H1 (cell line): ENCODE results near the gene R3HDM4. TPM values are rescaled to one million over a fixed set of nuclear protein-coding genes. Genes with fewer than 3 reads are reported as not detected.

ENCODE experiments used
- CREB1 ChIP-seq: IDR thresholded peaks from 2 replicates; pipeline ENCODE4 v1.6.1; 2012; ENCODE audit warnings: inconsistent platforms
- CTCF ChIP-seq, 3 experiments: IDR thresholded peaks; 1 replicate in 2 of 3; 2 replicates in 1 of 3; pipeline versions ENCODE4 v1.5.1 to v1.6.1; 2011; ENCODE audit warnings: low read length in 3 of 3, mild to moderate bottlenecking in 3 of 3, inconsistent platforms in 2 of 3, low read depth in 1 of 3, moderate library complexity in 1 of 3; ENCODE audit not compliant: insufficient read depth in 1 of 3; ENCODE audit errors: control extremely low read depth in 1 of 3
- EZH2 ChIP-seq: fragments of 200-600 bp; sonication (generic); IDR thresholded peaks from 2 replicates; pipeline ENCODE4 v1.7.1; 2012; ENCODE audit warnings: low read depth, mild to moderate bottlenecking, moderate library complexity, low read length, inconsistent platforms; ENCODE audit not compliant: severe bottlenecking
- POLR2AphosphoS5 ChIP-seq: IDR thresholded peaks from 2 replicates; pipeline ENCODE4 v1.6.1; 2011; ENCODE audit warnings: low read depth, low read length
- RBBP5 ChIP-seq: IDR thresholded peaks from 2 replicates; pipeline ENCODE4 v1.7.1; 2012; ENCODE audit warnings: low read depth, mild to moderate bottlenecking, inconsistent platforms, low read length, moderate library complexity, borderline replicate concordance
- SIN3A ChIP-seq, 2 experiments: IDR thresholded peaks in 1 of 2; conservative IDR thresholded peaks in 1 of 2; 2 replicates each; pipeline ENCODE4 v1.6.1; 2011 to 2012; ENCODE audit warnings: low read length in 2 of 2, improper control_type of control experiment in 1 of 2, low read depth in 1 of 2, mild to moderate bottlenecking in 1 of 2
- SIX5 ChIP-seq: IDR thresholded peaks from 2 replicates; pipeline ENCODE4 v1.6.1; 2011; ENCODE audit warnings: mild to moderate bottlenecking, low read depth, low read length
- TCF12 ChIP-seq: IDR thresholded peaks from 2 replicates; pipeline ENCODE4 v1.6.1; 2011; ENCODE audit warnings: low read depth, mild to moderate bottlenecking, low read length
- TEAD4 ChIP-seq: IDR thresholded peaks from 2 replicates; pipeline ENCODE4 v1.6.1; 2012; ENCODE audit warnings: low read depth, low read length, inconsistent platforms, mixed read lengths
- polyA plus RNA-seq, 7 experiments: library from polyadenylated mRNA; depleted of rRNA in 3 of 7; stranded (reverse) in 5 of 7; unstranded in 2 of 7; fragments of >200 nt in 5 of 7; fragments of 200-250 nt in 2 of 7; gene quantifications; 1 replicate in 5 of 7; 2 replicates in 1 of 7; 4 replicates in 1 of 7; pipeline versions ENCODE4 v1.2.1 to v1.2.3, GENCODE V29; 2011 to 2013; ENCODE audit warnings: missing spikeins in 2 of 7, mixed read lengths in 2 of 7
- total RNA-seq: library from RNA; stranded (reverse); fragmentation: NEBNext Ultra II Directional; extraction: Animal tissue kit (Norgen Biotek cat#: 25700); gene quantifications from 2 replicates; pipeline ENCODE4 v1.2.1, GENCODE V29; 2021

R3HDM4 gene
- total and polyA plus RNA-seq, 2 of the 8 experiments (the other 6 are each of a cell fraction or from before 2014, with no cell fraction given): 76.8 to 102 TPM

- TF ChIP-seq CTCF (IDR thresholded peaks at IDR 0.05; ENCODE audit: control extremely low read depth in 1 of 3, insufficient read depth in 1 of 3, low read depth in 1 of 3, low read length in 3 of 3) (no peak), POLR2AphosphoS5 (no peak), TCF12 (no peak), TEAD4 (no peak), EZH2 (no peak), SIN3A (conservative IDR thresholded peaks at IDR 0.05 in 1 of 2, IDR thresholded peaks at IDR 0.05 in 1 of 2; ENCODE audit: low read depth in 1 of 2, low read length in 2 of 2) (no peak), RBBP5 (no peak), CREB1 (no peak), SIX5 (no peak)
These were observed 45.7 kb downstream of the R3HDM4 start (continued) for GRCh38 chr19:867301-867793.
